Fibroblast of lung (primary cell): ENCODE measurements around the gene NINL. TPM values are rescaled to one million over a fixed set of nuclear protein-coding genes. Genes with fewer than 3 reads are reported as not detected.

Experiments used
- DNase-seq, 2 donors: peaks; one replicate each; pipeline versions ENCODE4 v3.0.0 to v3.0.0-alpha.2; 2010; ENCODE audit warnings: low read depth in 2 of 2
- H2AFZ ChIP-seq: 2 replicates; pipeline ENCODE4 v1.5.1; 2012; ENCODE audit warnings: low read length, control low read depth, inconsistent platforms
- H3K27ac ChIP-seq: 2 replicates; pipeline ENCODE4 v1.5.1; 2011; ENCODE audit warnings: low read length, control low read depth; ENCODE audit not compliant: insufficient read depth
- H3K27me3 ChIP-seq: 2 replicates; pipeline ENCODE4 v1.5.1; 2011; ENCODE audit warnings: mild to moderate bottlenecking, low read length; ENCODE audit not compliant: control insufficient read depth, insufficient read depth
- H3K36me3 ChIP-seq: 2 replicates; pipeline ENCODE4 v1.5.1; 2011; ENCODE audit warnings: low read length; ENCODE audit not compliant: control insufficient read depth, insufficient read depth
- H3K4me1 ChIP-seq: 2 replicates; pipeline ENCODE4 v1.5.1; 2011; ENCODE audit warnings: low read length; ENCODE audit not compliant: control insufficient read depth, insufficient read depth; ENCODE audit errors: extremely low read depth
- H3K4me2 ChIP-seq: 2 replicates; pipeline ENCODE4 v1.5.1; 2011; ENCODE audit warnings: low read length, control low read depth; ENCODE audit not compliant: insufficient read depth; ENCODE audit errors: extremely low read depth
- H3K4me3 ChIP-seq, 4 experiments: fragments of 200-600 bp in 1 of 4; sonication (generic) in 1 of 4; replicated peaks in 1 of 4; 2 replicates each; pipeline ENCODE4 v1.5.1; 2011 to 2016; ENCODE audit warnings: low read length in 4 of 4, low read depth in 3 of 4, mild to moderate bottlenecking in 3 of 4, control low read depth in 2 of 4, inconsistent platforms in 1 of 4, mixed read lengths in 1 of 4; ENCODE audit not compliant: insufficient read depth in 1 of 4; ENCODE audit errors: control extremely low read depth in 1 of 4
- H3K79me2 ChIP-seq: 2 replicates; pipeline ENCODE4 v1.5.1; 2012; ENCODE audit warnings: mild to moderate bottlenecking, low read length, inconsistent platforms; ENCODE audit not compliant: control insufficient read depth, insufficient read depth
- H3K9ac ChIP-seq: 2 replicates; pipeline ENCODE4 v1.5.1; 2011; ENCODE audit warnings: mild to moderate bottlenecking, low read length, control low read depth; ENCODE audit not compliant: insufficient read depth
- H3K9me3 ChIP-seq: 2 replicates; pipeline ENCODE4 v1.5.1; 2012; ENCODE audit warnings: low read depth, low read length; ENCODE audit not compliant: control insufficient read depth, insufficient read depth
- H4K20me1 ChIP-seq: 2 replicates; pipeline ENCODE4 v1.5.1; 2011; ENCODE audit warnings: low read length; ENCODE audit not compliant: control insufficient read depth, insufficient read depth; ENCODE audit errors: extremely low read depth
- EZH2 ChIP-seq: IDR thresholded peaks from 2 replicates; pipeline ENCODE4 v1.5.1; 2012; ENCODE audit warnings: low read length, control low read depth, mild to moderate bottlenecking; ENCODE audit errors: missing control alignments
- polyA plus RNA-seq, 2 donors: library from polyadenylated mRNA; depleted of rRNA in 1 of 2; stranded (reverse) in 1 of 2; unstranded in 1 of 2; fragments of >200 nt; gene quantifications; 2 replicates each; pipeline ENCODE4 v1.2.1, GENCODE V29; 2011 to 2012; ENCODE audit warnings: missing spikeins in 1 of 2
- total RNA-seq: library from RNA; depleted of rRNA; stranded (reverse); fragments of >200 nt; gene quantifications from 2 replicates; pipeline ENCODE4 v1.2.1, GENCODE V29; 2014
- TF ChIP-seq, protein P1 (sequence below), 2 donors: IDR thresholded peaks in 1 of 2; conservative IDR thresholded peaks in 1 of 2; 1 replicate in 1 of 2; 2 replicates in 1 of 2; pipeline ENCODE4 v1.5.1; 2011 to 2012; ENCODE audit warnings: low read length in 2 of 2, control low read depth in 1 of 2, inconsistent platforms in 1 of 2, low read depth in 1 of 2, mild to moderate bottlenecking in 1 of 2

NINL gene
- total and polyA plus RNA-seq, 2 donors (not counting 1 experiment from before 2014, with no cell fraction given), result 4.4 to 16.3 TPM

DNA sequence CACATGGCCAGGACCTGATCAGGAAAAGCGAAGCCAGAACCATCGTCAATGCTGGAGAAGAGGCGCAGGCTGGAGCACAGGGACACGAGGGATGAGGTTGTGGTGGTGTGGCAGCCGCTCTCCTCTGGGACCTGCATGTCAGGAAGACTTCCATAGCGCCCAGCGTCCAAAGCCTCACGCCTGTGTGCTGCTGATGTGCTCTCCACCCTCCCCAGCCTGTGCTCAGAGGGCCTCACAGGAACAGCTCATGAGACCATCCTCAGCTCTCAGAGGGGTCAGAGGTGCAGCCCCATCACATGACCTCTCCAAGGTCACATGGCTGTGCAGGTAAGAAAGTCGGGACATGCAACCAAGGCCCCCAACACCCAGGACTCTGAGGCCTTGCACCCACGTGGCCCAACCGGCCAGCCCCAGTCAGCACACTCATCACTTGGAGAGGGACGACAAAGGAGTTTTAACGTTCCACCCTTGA is 84.4 kb downstream of the NINL start:
- no peak overlapping the region for H3K4me3 ChIP-seq
- no peak for DNase-seq
- no peaks in the 10 kb centered on the region for H3K27me3 ChIP-seq
- no peaks in the 10 kb centered on the region for H4K20me1 ChIP-seq
- no peak overlapping the region for H3K27ac ChIP-seq
- no peaks in the 10 kb centered on the region for H3K9me3 ChIP-seq
- H3K36me3 ChIP-seq, result peaks cover 3% of the 10 kb centered on the region
- H3K4me1 ChIP-seq, result no peaks in the 10 kb centered on the region
- no peak overlapping the region for H2AFZ ChIP-seq
- H3K79me2 ChIP-seq, result no peaks in the 10 kb centered on the region
- no peak for TF ChIP-seq EZH2
- TF ChIP-seq, protein P1, sequence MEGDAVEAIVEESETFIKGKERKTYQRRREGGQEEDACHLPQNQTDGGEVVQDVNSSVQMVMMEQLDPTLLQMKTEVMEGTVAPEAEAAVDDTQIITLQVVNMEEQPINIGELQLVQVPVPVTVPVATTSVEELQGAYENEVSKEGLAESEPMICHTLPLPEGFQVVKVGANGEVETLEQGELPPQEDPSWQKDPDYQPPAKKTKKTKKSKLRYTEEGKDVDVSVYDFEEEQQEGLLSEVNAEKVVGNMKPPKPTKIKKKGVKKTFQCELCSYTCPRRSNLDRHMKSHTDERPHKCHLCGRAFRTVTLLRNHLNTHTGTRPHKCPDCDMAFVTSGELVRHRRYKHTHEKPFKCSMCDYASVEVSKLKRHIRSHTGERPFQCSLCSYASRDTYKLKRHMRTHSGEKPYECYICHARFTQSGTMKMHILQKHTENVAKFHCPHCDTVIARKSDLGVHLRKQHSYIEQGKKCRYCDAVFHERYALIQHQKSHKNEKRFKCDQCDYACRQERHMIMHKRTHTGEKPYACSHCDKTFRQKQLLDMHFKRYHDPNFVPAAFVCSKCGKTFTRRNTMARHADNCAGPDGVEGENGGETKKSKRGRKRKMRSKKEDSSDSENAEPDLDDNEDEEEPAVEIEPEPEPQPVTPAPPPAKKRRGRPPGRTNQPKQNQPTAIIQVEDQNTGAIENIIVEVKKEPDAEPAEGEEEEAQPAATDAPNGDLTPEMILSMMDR (conservative IDR thresholded peaks at IDR 0.05 in 1 of 2, IDR thresholded peaks at IDR 0.05 in 1 of 2; ENCODE audit: low read depth in 1 of 2, low read length in 2 of 2), result no peak
- no peak overlapping the region for H3K9ac ChIP-seq
- H3K4me2 ChIP-seq, result no peak overlapping the region

DNA sequence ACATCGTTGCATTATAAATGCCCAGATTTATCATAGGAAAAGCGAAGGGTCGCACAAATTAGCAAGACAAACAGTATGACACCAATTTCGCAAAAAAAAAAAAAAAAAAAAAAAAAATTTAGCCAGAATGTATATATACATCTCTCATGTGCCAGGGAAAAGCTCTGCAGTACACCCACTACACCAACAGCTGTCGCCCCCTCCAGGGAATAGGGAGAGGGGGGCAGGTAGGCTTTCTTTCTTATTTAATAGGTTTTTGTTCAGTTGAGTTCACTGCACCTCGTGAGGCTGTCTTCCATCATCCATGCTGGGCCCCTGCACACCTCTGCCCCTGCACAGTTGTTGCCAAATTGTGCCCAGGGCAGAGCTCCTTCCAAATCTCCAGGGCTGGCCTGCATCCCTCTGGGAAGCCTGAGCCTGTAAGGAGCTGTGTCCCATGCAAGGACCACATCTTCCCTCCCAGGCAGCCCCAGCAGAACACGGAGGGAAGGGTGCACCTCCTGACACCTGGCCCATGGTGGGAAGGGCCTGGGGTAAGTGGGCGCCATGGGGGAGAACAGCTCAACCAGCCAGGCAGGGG is 85.4 kb downstream of the NINL start:
- DNase-seq, result no peak
- Histone ChIP-seq H3K4me2 (no peak overlapping the region), H3K9me3 (no peaks in the 10 kb centered on the region), H3K9ac (no peak overlapping the region), H2AFZ (no peak overlapping the region), H3K4me1 (no peaks in the 10 kb centered on the region), H3K79me2 (no peaks in the 10 kb centered on the region), H3K36me3 (peaks cover 3% of the 10 kb centered on the region), H4K20me1 (no peaks in the 10 kb centered on the region), H3K4me3 (no peak overlapping the region), H3K27me3 (no peaks in the 10 kb centered on the region), H3K27ac (no peak overlapping the region)
- TF ChIP-seq, protein P1 (conservative IDR thresholded peaks at IDR 0.05 in 1 of 2, IDR thresholded peaks at IDR 0.05 in 1 of 2; ENCODE audit: low read depth in 1 of 2, low read length in 2 of 2), result no peak
- TF ChIP-seq EZH2, result no peak

DNA sequence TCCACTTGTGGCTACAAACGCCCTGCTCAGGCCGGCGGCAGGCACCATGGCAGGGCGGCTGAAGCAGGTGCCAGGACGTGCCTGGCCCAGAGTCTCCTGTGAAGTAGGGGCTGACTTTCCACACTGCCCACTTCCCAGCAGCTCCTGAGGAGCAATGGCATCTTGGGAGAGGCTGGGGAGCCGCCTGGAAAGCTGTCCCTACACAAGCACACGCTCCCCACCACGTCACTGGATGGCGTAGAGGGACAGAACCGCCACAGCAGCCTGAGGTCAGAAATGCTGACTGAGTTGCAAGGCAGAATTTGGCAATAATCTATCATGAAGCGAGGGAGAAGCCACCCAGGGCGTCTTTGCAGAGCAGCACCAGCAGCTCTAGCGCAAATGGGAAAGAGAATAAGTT is 86.3 kb downstream of the NINL start:
- no peak for TF ChIP-seq EZH2
- TF ChIP-seq, protein P1 (conservative IDR thresholded peaks at IDR 0.05 in 1 of 2, IDR thresholded peaks at IDR 0.05 in 1 of 2; ENCODE audit: low read depth in 1 of 2, low read length in 2 of 2), result no peak
- H3K4me2 ChIP-seq, result no peak overlapping the region
- H3K36me3 ChIP-seq, result peaks cover 3% of the 10 kb centered on the region
- H3K9me3 ChIP-seq, result no peaks in the 10 kb centered on the region
- no peak overlapping the region for H3K4me3 ChIP-seq
- H3K9ac ChIP-seq, result no peak overlapping the region
- H3K27me3 ChIP-seq, result no peaks in the 10 kb centered on the region
- no peak for DNase-seq
- H3K79me2 ChIP-seq, result no peaks in the 10 kb centered on the region
- H4K20me1 ChIP-seq, result no peaks in the 10 kb centered on the region
- no peak overlapping the region for H3K27ac ChIP-seq
- no peak overlapping the region for H2AFZ ChIP-seq
- no peaks in the 10 kb centered on the region for H3K4me1 ChIP-seq
